Osteoblast (primary cell): Measurements from ENCODE around the gene PARD6B. TPM values are rescaled to one million over a fixed set of nuclear protein-coding genes. Genes with fewer than 3 reads are reported as not detected.

Experiments
- DNase-seq: peaks from one replicate; pipeline ENCODE4 v3.0.0; 2011; ENCODE audit warnings: low spot score, mixed read lengths; ENCODE audit not compliant: insufficient read length; ENCODE audit errors: missing footprints
- H2AFZ ChIP-seq: 2 replicates; pipeline ENCODE4 v1.6.0; 2011; ENCODE audit warnings: mild to moderate bottlenecking, low read length
- H3K27ac ChIP-seq: 2 replicates; pipeline ENCODE4 v1.5.1; 2011; ENCODE audit warnings: mild to moderate bottlenecking, low read depth, low read length, moderate library complexity
- H3K27me3 ChIP-seq: 2 replicates; pipeline ENCODE4 v1.6.0; 2012; ENCODE audit warnings: mild to moderate bottlenecking, control low read depth, inconsistent platforms, low read length, moderate library complexity; ENCODE audit not compliant: insufficient read depth
- H3K36me3 ChIP-seq: 2 replicates; pipeline ENCODE4 v1.5.1; 2011; ENCODE audit warnings: mild to moderate bottlenecking, low read length, control low read depth, moderate library complexity; ENCODE audit not compliant: insufficient read depth
- H3K4me1 ChIP-seq: 2 replicates; pipeline ENCODE4 v1.5.1; 2011; ENCODE audit warnings: mild to moderate bottlenecking, low read length, control low read depth, moderate library complexity; ENCODE audit not compliant: insufficient read depth
- H3K4me2 ChIP-seq: 2 replicates; pipeline ENCODE4 v1.6.0; 2011; ENCODE audit warnings: mild to moderate bottlenecking, low read length; ENCODE audit not compliant: insufficient read depth
- H3K4me3 ChIP-seq: fragments of 200-600 bp; sonication (generic); 3 replicates; pipeline ENCODE4 v1.5.1; 2012; ENCODE audit warnings: mild to moderate bottlenecking, low read length, inconsistent platforms; ENCODE audit not compliant: insufficient read depth
- H3K79me2 ChIP-seq: 2 replicates; pipeline ENCODE4 v1.6.0; 2012; ENCODE audit warnings: mild to moderate bottlenecking, low read length, control low read depth, inconsistent platforms; ENCODE audit not compliant: insufficient read depth
- H3K9me3 ChIP-seq: 2 replicates; pipeline ENCODE4 v1.5.1; 2011; ENCODE audit warnings: low read depth, low read length, control low read depth
- H4K20me1 ChIP-seq: 2 replicates; pipeline ENCODE4 v1.6.0; 2012; ENCODE audit warnings: mild to moderate bottlenecking, low read length, control low read depth; ENCODE audit not compliant: insufficient read depth
- CTCF ChIP-seq: IDR thresholded peaks from 2 replicates; pipeline ENCODE4 v1.5.1; 2011; ENCODE audit warnings: mild to moderate bottlenecking, low read depth, low read length, moderate library complexity; ENCODE audit errors: extremely low read depth
- total RNA-seq: library from RNA; depleted of rRNA; stranded (reverse); fragments of >200 nt; gene quantifications from 2 replicates; pipeline ENCODE4 v1.2.3, GENCODE V29; 2012

The PARD6B gene
- total RNA-seq, 1 donor: 0.72 TPM

GRCh38 chr20:50804437-50805348, 73.3 kb downstream of the PARD6B start:
- H2AFZ ChIP-seq: peak overlapping the region; percentile 48
- H3K4me3 ChIP-seq: no peak overlapping the region
- no peaks in the 10 kb centered on the region for H3K4me1 ChIP-seq
- H3K4me2 ChIP-seq: no peak overlapping the region
- no peaks in the 10 kb centered on the region for H3K9me3 ChIP-seq
- no peak overlapping the region for H3K27ac ChIP-seq
- DNase-seq: no peak
- H3K27me3 ChIP-seq: no peaks in the 10 kb centered on the region
- H4K20me1 ChIP-seq: no peaks in the 10 kb centered on the region
- H3K79me2 ChIP-seq: no peaks in the 10 kb centered on the region
- no peak for TF ChIP-seq CTCF
- H3K36me3 ChIP-seq: no peaks in the 10 kb centered on the region

GRCh38 chr20:50805349-50805684, 73.9 kb downstream of the PARD6B start:
- TF ChIP-seq CTCF: no peak
- no peak for DNase-seq
- Histone ChIP-seq H3K27me3 (no peaks in the 10 kb centered on the region), H4K20me1 (no peaks in the 10 kb centered on the region), H3K9me3 (no peaks in the 10 kb centered on the region), H3K79me2 (no peaks in the 10 kb centered on the region), H3K36me3 (no peaks in the 10 kb centered on the region), H3K4me1 (no peaks in the 10 kb centered on the region), H2AFZ (no peak overlapping the region), H3K4me2 (no peak overlapping the region), H3K4me3 (no peak overlapping the region), H3K27ac (no peak overlapping the region)

- no peak overlapping the region for H2AFZ ChIP-seq
- H3K9me3 ChIP-seq: no peaks in the 10 kb centered on the region
- TF ChIP-seq CTCF: no peak
Measured at GRCh38 chr20:50806126-50806768, 74.9 kb downstream of the PARD6B start.

More at GRCh38 chr20:50806126-50806768, 74.9 kb downstream of the PARD6B start:
- Histone ChIP-seq H3K4me2 (no peak overlapping the region), H4K20me1 (no peaks in the 10 kb centered on the region), H3K4me3 (no peak overlapping the region), H3K27ac (no peak overlapping the region), H3K4me1 (no peaks in the 10 kb centered on the region), H3K79me2 (peaks cover 3% of the 10 kb centered on the region), H3K36me3 (no peaks in the 10 kb centered on the region), H3K27me3 (no peaks in the 10 kb centered on the region)
- no peak for DNase-seq

Other genes starting within 250 kb of the PARD6B start
- gene PTPN1, start 221.2 kb upstream of the PARD6B start, total RNA-seq: 27.4 and 28.6 TPM in 2 replicates
- 1.1 and 2.4 TPM in 2 replicates for gene RIPOR3, start 40.0 kb upstream of the PARD6B start, total RNA-seq
- gene BCAS4, start 63.5 kb downstream of the PARD6B start, total RNA-seq: 2.4 and 2.9 TPM in 2 replicates
- gene ADNP, start 199.9 kb downstream of the PARD6B start, total RNA-seq: 23.5 and 26.2 TPM in 2 replicates
- gene DPM1, start 227.0 kb downstream of the PARD6B start, total RNA-seq: 43.3 and 53.2 TPM in 2 replicates
- 9.7 and 10.5 TPM in 2 replicates for gene MOCS3, start 227.2 kb downstream of the PARD6B start, total RNA-seq